IMR-90 (cell line): ENCODE measurements around the gene DPH6. TPM values are rescaled to one million over a fixed set of nuclear protein-coding genes. Genes with fewer than 3 reads are reported as not detected.
A peak's percentile ranks its signal among the peaks of the same experiment; 100 is the strongest.

Source experiments
- ATAC-seq: fragments of 200-7000 bp; cut with Tn5 transposase; 2 replicates; pipeline ENCODE4 v1.9.1; 2020; ENCODE audit warnings: low read depth, mild to moderate bottlenecking, moderate library complexity
- BruUV-seq: library from RNA; stranded (reverse); fragments of 400-500 nt; replicated peaks from 2 replicates; lab custom pipeline; 2021; lab: Mats Ljungman, UMichigan
- CTCF ChIA-PET: fragments of 300-600 bp; formaldehyde crosslinking; extraction: SDS; loops from one replicate; lab custom pipeline; 2021; ENCODE audit warnings: antibody characterized with exemption; lab: Yijun Ruan, JAX
- POLR2A ChIA-PET: fragments of 300-600 bp; sonication (Branson Sonifier 250); formaldehyde crosslinking; loops from one replicate; lab custom pipeline; 2022; ENCODE audit warnings: antibody characterized with exemption; ENCODE audit not compliant: unreplicated experiment; lab: Charles Lee
- DNase-seq: peaks from one replicate; pipeline ENCODE4 v3.0.0; 2013
- H2AFZ ChIP-seq: replicated peaks from 2 replicates; pipeline ENCODE3; 2013; ENCODE audit warnings: low read length, mild to moderate bottlenecking; ENCODE audit not compliant: poor library complexity
- H2AK5ac ChIP-seq: 2 replicates; pipeline ENCODE4 v1.6.1; 2013; ENCODE audit warnings: low read depth, low read length, inconsistent platforms
- H2AK9ac ChIP-seq: replicated peaks from 2 replicates; pipeline ENCODE3; 2013; ENCODE audit warnings: mild to moderate bottlenecking, low read depth, low read length, moderate library complexity; ENCODE audit not compliant: poor library complexity
- H2BK120ac ChIP-seq: 2 replicates; pipeline ENCODE4 v1.6.1; 2013; ENCODE audit warnings: low read depth, low read length, inconsistent platforms
- H2BK15ac ChIP-seq: 3 replicates; pipeline ENCODE4 v1.6.1; 2013; ENCODE audit warnings: low read depth, low read length, inconsistent platforms
- H2BK20ac ChIP-seq: 2 replicates; pipeline ENCODE4 v1.6.1; 2013; ENCODE audit warnings: low read depth, mild to moderate bottlenecking, inconsistent platforms, low read length, moderate library complexity
- H2BK5ac ChIP-seq: 2 replicates; pipeline ENCODE4 v1.6.1; 2013; ENCODE audit warnings: mild to moderate bottlenecking, low read depth, low read length, inconsistent platforms; ENCODE audit not compliant: poor library complexity, severe bottlenecking
- H3K14ac ChIP-seq: replicated peaks from 2 replicates; pipeline ENCODE4 v1.6.1; 2013; ENCODE audit warnings: low read depth, low read length, inconsistent platforms
- H3K18ac ChIP-seq: 2 replicates; pipeline ENCODE4 v1.6.1; 2013; ENCODE audit warnings: low read depth, low read length, control low read depth
- H3K23ac ChIP-seq: 2 replicates; pipeline ENCODE4 v1.6.1; 2013; ENCODE audit warnings: low read depth, low read length, inconsistent platforms
- H3K27ac ChIP-seq: 2 replicates; pipeline ENCODE4 v1.5.1; 2013; ENCODE audit warnings: mild to moderate bottlenecking, control low read depth, low read length; ENCODE audit not compliant: insufficient read depth
- H3K27me3 ChIP-seq: 2 replicates; pipeline ENCODE4 v1.6.1; 2013; ENCODE audit warnings: low read length; ENCODE audit not compliant: control insufficient read depth, insufficient read depth
- H3K36me3 ChIP-seq: 2 replicates; pipeline ENCODE4 v1.6.1; 2013; ENCODE audit warnings: low read length, mixed read lengths; ENCODE audit not compliant: control insufficient read depth, insufficient read depth
- H3K4ac ChIP-seq: 2 replicates; pipeline ENCODE4 v1.6.1; 2013; ENCODE audit warnings: low read depth, low read length, inconsistent platforms
- H3K4me1 ChIP-seq: 2 replicates; pipeline ENCODE4 v1.6.1; 2013; ENCODE audit warnings: low read length, mixed read lengths; ENCODE audit not compliant: control insufficient read depth, insufficient read depth
- H3K4me2 ChIP-seq: 2 replicates; pipeline ENCODE4 v1.6.1; 2013; ENCODE audit warnings: low read depth, mild to moderate bottlenecking, control low read depth, low read length, moderate library complexity
- H3K4me3 ChIP-seq: 2 replicates; pipeline ENCODE4 v1.5.1; 2013; ENCODE audit warnings: low read depth, mild to moderate bottlenecking, control low read depth, low read length, moderate library complexity; ENCODE audit not compliant: insufficient read depth
- H3K56ac ChIP-seq: 2 replicates; pipeline ENCODE4 v1.6.1; 2013; ENCODE audit warnings: low read length, inconsistent platforms; ENCODE audit not compliant: insufficient read depth; ENCODE audit errors: extremely low read depth
- H3K79me1 ChIP-seq, 2 experiments: 2 replicates each; pipeline ENCODE4 v1.6.1; 2013; ENCODE audit warnings: low read length in 2 of 2, inconsistent platforms in 1 of 2, low read depth in 1 of 2
- H3K9ac ChIP-seq: 2 replicates; pipeline ENCODE4 v1.6.1; 2013; ENCODE audit warnings: low read depth, low read length, control low read depth
- H3K9me1 ChIP-seq: 2 replicates; pipeline ENCODE4 v1.6.1; 2013; ENCODE audit warnings: low read length, inconsistent platforms; ENCODE audit not compliant: insufficient read depth
- H3K9me3 ChIP-seq: 2 replicates; pipeline ENCODE4 v1.6.1; 2013; ENCODE audit warnings: low read length; ENCODE audit not compliant: control insufficient read depth, insufficient read depth
- H4K20me1 ChIP-seq: 2 replicates; pipeline ENCODE4 v1.6.1; 2013; ENCODE audit warnings: low read length, inconsistent platforms; ENCODE audit not compliant: insufficient read depth
- H4K5ac ChIP-seq: 2 replicates; pipeline ENCODE4 v1.6.1; 2013; ENCODE audit warnings: mild to moderate bottlenecking, low read depth, low read length, control low read depth
- H4K8ac ChIP-seq, 2 experiments: 2 replicates each; pipeline ENCODE4 v1.6.1; 2013; ENCODE audit warnings: low read depth in 2 of 2, low read length in 2 of 2, control low read depth in 1 of 2, inconsistent platforms in 1 of 2
- H4K91ac ChIP-seq: 2 replicates; pipeline ENCODE4 v1.6.1; 2013; ENCODE audit warnings: low read depth, low read length, inconsistent platforms; ENCODE audit not compliant: insufficient read depth
- BHLHE40 ChIP-seq: fragments of 150-350 bp; IDR thresholded peaks from 2 replicates; pipeline ENCODE4 v1.6.1; 2016; ENCODE audit warnings: mild to moderate bottlenecking, low read depth, low read length
- CEBPB ChIP-seq: IDR thresholded peaks from 2 replicates; pipeline ENCODE4 v1.6.1; 2012; ENCODE audit warnings: low read depth, low read length, improper control_type of control experiment
- CHD1 ChIP-seq: IDR thresholded peaks from 2 replicates; pipeline ENCODE4 v1.6.1; 2012; ENCODE audit warnings: low read depth, low read length, improper control_type of control experiment
- CTCF ChIP-seq: conservative IDR thresholded peaks from 2 replicates; pipeline ENCODE4 v1.5.1; 2012; ENCODE audit warnings: mild to moderate bottlenecking, low read depth, low read length, improper control_type of control experiment
- FOS ChIP-seq: fragments of 150-350 bp; IDR thresholded peaks from 2 replicates; pipeline ENCODE4 v1.6.1; 2016; ENCODE audit warnings: low read depth, low read length
- MAFK ChIP-seq: IDR thresholded peaks from 2 replicates; pipeline ENCODE4 v1.6.1; 2012; ENCODE audit warnings: low read depth, low read length, improper control_type of control experiment
- MAZ ChIP-seq: IDR thresholded peaks from 2 replicates; pipeline ENCODE4 v1.6.1; 2012; ENCODE audit warnings: low read depth, mild to moderate bottlenecking, low read length, improper control_type of control experiment, moderate library complexity, borderline replicate concordance
- MXI1 ChIP-seq: IDR thresholded peaks from 2 replicates; pipeline ENCODE4 v1.6.1; 2012; ENCODE audit warnings: low read depth, mild to moderate bottlenecking, low read length, moderate library complexity, borderline replicate concordance
- NFE2L2 ChIP-seq: fragments of 150-350 bp; IDR thresholded peaks from 2 replicates; pipeline ENCODE4 v1.6.1; 2016; ENCODE audit warnings: low read depth, mild to moderate bottlenecking, low read length
- POLR2A ChIP-seq: IDR thresholded peaks from 2 replicates; pipeline ENCODE4 v1.6.1; 2012; ENCODE audit warnings: mild to moderate bottlenecking, low read depth, low read length
- RAD21 ChIP-seq: IDR thresholded peaks from 2 replicates; pipeline ENCODE4 v1.6.1; 2012; ENCODE audit warnings: low read length, improper control_type of control experiment
- RCOR1 ChIP-seq: IDR thresholded peaks from 2 replicates; pipeline ENCODE4 v1.6.1; 2012; ENCODE audit warnings: mild to moderate bottlenecking, low read length, improper control_type of control experiment; ENCODE audit not compliant: insufficient replicate concordance
- RFX5 ChIP-seq: IDR thresholded peaks from 2 replicates; pipeline ENCODE4 v1.8.0; 2012; ENCODE audit warnings: low read depth, mild to moderate bottlenecking, low read length, moderate library complexity
- SMC3 ChIP-seq: fragments of 150-350 bp; IDR thresholded peaks from 2 replicates; pipeline ENCODE4 v1.6.1; 2016; ENCODE audit warnings: low read depth, mild to moderate bottlenecking, antibody characterized with exemption, low read length, moderate library complexity
- USF2 ChIP-seq: fragments of 150-350 bp; IDR thresholded peaks from 2 replicates; pipeline ENCODE4 v1.6.1; 2017; ENCODE audit warnings: mild to moderate bottlenecking, antibody characterized with exemption, low read length, low read depth
- dilution Hi-C: fragments of 300-500 bp; cut with HindIII; formaldehyde crosslinking; loops from one replicate; pipeline ENCODE4 v1.14.3; 2018; ENCODE audit warnings: low sequenced_read_pairs; ENCODE audit not compliant: unreplicated experiment
- in situ Hi-C: fragments of 300-500 bp; cut with MboI; formaldehyde crosslinking; loops from 3 replicates; pipeline ENCODE4 v1.14.3; 2019; ENCODE audit warnings: low sequenced_read_pairs, inconsistent platforms, mixed read lengths
- intact Hi-C: fragments of 100-400 bp; cut with micrococcal nuclease; formaldehyde crosslinking; loops from 2 replicates; pipeline ENCODE4 v1.10.0; 2022
- polyA plus RNA-seq, 3 experiments: library from polyadenylated mRNA; depleted of rRNA; stranded (reverse); fragments of >200 nt; gene quantifications; 2 replicates each; pipeline ENCODE4 v1.2.3, GENCODE V29; 2012; ENCODE audit warnings: low replicate concordance in 1 of 3
- total RNA-seq: library from RNA; depleted of rRNA; stranded (reverse); fragments of >200 nt; gene quantifications from 2 replicates; pipeline ENCODE4 v1.2.3, GENCODE V29; 2012

Gene DPH6
- total and polyA plus RNA-seq, 2 of the 4 experiments (the other 2 are of a cell fraction): 6.1 to 8.1 TPM

GRCh38 chr15:35458176-35458856, 87.6 kb downstream of the DPH6 start (continued):
- no peak for TF ChIP-seq BHLHE40

GRCh38 chr15:35455201-35455600, 90.8 kb downstream of the DPH6 start:
- Histone ChIP-seq H3K4ac (no peak overlapping the region), H2AFZ (no peak overlapping the region), H4K8ac (no peak overlapping the region), H3K36me3 (no peaks in the 10 kb centered on the region), H3K4me3 (no peak overlapping the region), H3K23ac (no peak overlapping the region), H3K9ac (no peak overlapping the region), H2AK5ac (no peak overlapping the region), H2BK15ac (no peak overlapping the region), H3K4me1 (peaks cover 3% of the 10 kb centered on the region; the same call in 1 of the 2 replicates), H3K14ac (no peak overlapping the region), H2BK120ac (no peak overlapping the region), H3K18ac (no peak overlapping the region), H3K56ac (no peak overlapping the region), H4K20me1 (no peaks in the 10 kb centered on the region), H3K27ac (no peak overlapping the region), H4K91ac (no peak overlapping the region), H2BK20ac (no peak overlapping the region), H2AK9ac (no peak overlapping the region), H3K9me1 (no peaks in the 10 kb centered on the region), H3K9me3 (no peaks in the 10 kb centered on the region), H3K79me1 (no peaks in the 10 kb centered on the region), H4K5ac (no peak overlapping the region), H3K4me2 (peak overlapping the region; percentile 45; the same call in 1 of the 2 replicates), H3K27me3 (no peaks in the 10 kb centered on the region), H2BK5ac (peak overlapping the region; percentile 68)
- DNase-seq: peak; percentile 77
- in situ Hi-C loops: no loop called here
- BruUV-seq: no TSS peak
- intact Hi-C loops: no loop called here
- ChIA-PET POLR2A (no interaction called here), CTCF (interaction anchor here (1.0 kb wide), 1 partner anchor 10 kb away, joined by 4 read pairs; no protein-coding TSS in a partner anchor)
- dilution Hi-C loops: no loop called here
- peak; percentile 95 for ATAC-seq
- TF ChIP-seq RAD21: no peak
- TF ChIP-seq SMC3: no peak
- no peak for TF ChIP-seq NFE2L2
- TF ChIP-seq RCOR1: no peak
- TF ChIP-seq USF2: no peak
- TF ChIP-seq CEBPB: no peak
- TF ChIP-seq BHLHE40: no peak
- no peak for TF ChIP-seq CHD1
- TF ChIP-seq MAFK: no peak
- TF ChIP-seq MAZ: no peak
- TF ChIP-seq FOS: no peak
- no peak for TF ChIP-seq RFX5
- TF ChIP-seq CTCF: no peak
- TF ChIP-seq MXI1: no peak
- no peak for TF ChIP-seq POLR2A
